ENCODE measurements around the gene PCLO.

DNA sequence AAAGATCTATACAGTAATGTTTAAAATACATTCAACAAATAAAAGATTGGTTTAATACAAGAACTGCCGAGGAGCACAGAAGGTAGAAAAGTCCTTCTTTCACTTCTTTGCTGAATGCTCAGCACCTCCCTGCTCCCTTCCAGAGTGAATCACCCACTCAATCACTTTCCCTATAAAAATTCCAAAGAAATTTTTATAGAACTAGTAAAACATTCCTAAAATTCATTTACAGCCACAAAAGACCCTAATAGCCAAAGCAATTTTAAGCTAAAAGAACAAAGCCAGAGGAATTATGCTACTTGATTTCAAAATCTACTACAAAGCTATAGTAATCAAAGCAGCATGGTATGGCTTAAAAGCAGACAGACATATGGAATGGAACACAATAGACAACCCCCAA, 320.9 kb downstream of the PCLO start:
- no peak for TF ChIP-seq CTCF (IDR thresholded peaks at IDR 0.05)
- TF ChIP-seq POLR2A (IDR thresholded peaks at IDR 0.05): no peak
- no peak for TF ChIP-seq EP300 (IDR thresholded peaks at IDR 0.05)
